OCI-LY7 (cell line): Measurements from ENCODE around the gene FOXN1.

Experiments used
- CTCF ChIP-seq: fragments of 200-600 bp; sonication (generic); conservative IDR thresholded peaks from 2 replicates; pipeline ENCODE4 v1.5.1; 2014; ENCODE audit warnings: mild to moderate bottlenecking, antibody characterized with exemption, low read length, moderate library complexity, mixed read lengths
- EZH2phosphoT487 ChIP-seq: fragments of 200-600 bp; sonication (generic); IDR thresholded peaks from 2 replicates; pipeline ENCODE4 v1.6.1; 2018; ENCODE audit warnings: low read depth, borderline replicate concordance, mild to moderate bottlenecking, mixed run types, antibody characterized with exemption, low read length, moderate library complexity, mixed read lengths

- TF ChIP-seq CTCF (no peak), EZH2phosphoT487 (no peak)
Measured at GRCh38 chr17:28521311-28522085, 15.3 kb downstream of the FOXN1 start.
